Neural cell (in vitro differentiated cells): Measurements from ENCODE around the gene ACER1. TPM values are rescaled to one million over a fixed set of nuclear protein-coding genes. Genes with fewer than 3 reads are reported as not detected.

ENCODE experiments used
- H2AFZ ChIP-seq: fragments of 200-600, 300-800 bp; sonication (generic), shearing (Covaris generic); 2 replicates; pipeline ENCODE4 v1.6.0; 2014; ENCODE audit warnings: low read depth, mild to moderate bottlenecking, antibody characterized with exemption, low read length, moderate library complexity
- H3F3A ChIP-seq: fragments of 200-600 bp; shearing (Covaris generic); 2 replicates; pipeline ENCODE4 v1.6.1; 2016; ENCODE audit warnings: mild to moderate bottlenecking, moderate library complexity, mixed read lengths, antibody characterized with exemption, low read length; ENCODE audit not compliant: insufficient read depth, poor library complexity, severe bottlenecking
- H3K27ac ChIP-seq: fragments of 200-600, 300-800 bp; sonication (generic), shearing (Covaris generic); 2 replicates; pipeline ENCODE4 v1.5.1; 2014; ENCODE audit warnings: mild to moderate bottlenecking, low read length, moderate library complexity
- H3K27me3 ChIP-seq: fragments of 300-800, 200-600 bp; sonication (generic), shearing (Covaris generic); 2 replicates; pipeline ENCODE4 v1.6.0; 2014; ENCODE audit warnings: mild to moderate bottlenecking, low read depth, low read length, moderate library complexity; ENCODE audit not compliant: insufficient read depth
- H3K36me3 ChIP-seq: fragments of 300-800, 200-600 bp; sonication (generic), shearing (Covaris generic); 2 replicates; pipeline ENCODE4 v1.5.1; 2014; ENCODE audit warnings: mild to moderate bottlenecking, antibody characterized with exemption, low read length, moderate library complexity; ENCODE audit not compliant: insufficient read depth
- H3K4me2 ChIP-seq: fragments of 300-800, 200-600 bp; sonication (generic), shearing (Covaris generic); 2 replicates; pipeline ENCODE4 v1.6.0; 2014; ENCODE audit warnings: mild to moderate bottlenecking, low read length
- H3K4me3 ChIP-seq: fragments of 300-800, 200-600 bp; sonication (generic), shearing (Covaris generic); 2 replicates; pipeline ENCODE4 v1.5.1; 2014; ENCODE audit warnings: mild to moderate bottlenecking, low read length, moderate library complexity
- H3K79me2 ChIP-seq: fragments of 200-600 bp; shearing (Covaris generic); replicated peaks from 2 replicates; pipeline ENCODE4 v1.6.0; 2014; ENCODE audit warnings: mild to moderate bottlenecking, low read length, moderate library complexity; ENCODE audit not compliant: insufficient read depth
- H3K9ac ChIP-seq: fragments of 300-800, 200-600 bp; sonication (generic), shearing (Covaris generic); 2 replicates; pipeline ENCODE4 v1.6.1; 2016; ENCODE audit warnings: mild to moderate bottlenecking, low read length, mixed read lengths
- H3K9me2 ChIP-seq: fragments of 200-600 bp; shearing (Covaris generic); 2 replicates; pipeline ENCODE4 v1.6.1; 2016; ENCODE audit warnings: mild to moderate bottlenecking, low read length, mixed read lengths; ENCODE audit not compliant: insufficient read depth
- H3K9me3 ChIP-seq: fragments of 200-600, 300-800 bp; sonication (generic), shearing (Covaris generic); 2 replicates; pipeline ENCODE4 v1.6.1; 2016; ENCODE audit warnings: mild to moderate bottlenecking, mixed run types, low read length, moderate library complexity, mixed read lengths
- H4K20me1 ChIP-seq: fragments of 200-600 bp; shearing (Covaris generic); 2 replicates; pipeline ENCODE4 v1.6.1; 2016; ENCODE audit warnings: mild to moderate bottlenecking, mixed run types; ENCODE audit not compliant: insufficient read depth
- CTCF ChIP-seq: fragments of 450-650 bp; IDR thresholded peaks from 2 replicates; pipeline ENCODE4 v1.5.1; 2014; ENCODE audit warnings: antibody characterized with exemption, mild to moderate bottlenecking, moderate library complexity; ENCODE audit not compliant: poor library complexity, severe bottlenecking
- EP300 ChIP-seq: fragments of 450-650 bp; conservative IDR thresholded peaks from 2 replicates; pipeline ENCODE4 v1.6.1; 2014; ENCODE audit warnings: antibody characterized with exemption, mild to moderate bottlenecking, moderate library complexity; ENCODE audit not compliant: poor library complexity, severe bottlenecking
- EZH2 ChIP-seq: fragments of 200-600, 300-800 bp; shearing (Covaris generic), sonication (generic); IDR thresholded peaks from 2 replicates; pipeline ENCODE4 v1.6.1; 2014; ENCODE audit warnings: antibody characterized with exemption, low read length, borderline replicate concordance, mild to moderate bottlenecking; ENCODE audit not compliant: insufficient read depth, poor library complexity, severe bottlenecking
- MXI1 ChIP-seq: fragments of 450-650 bp; conservative IDR thresholded peaks from 2 replicates; pipeline ENCODE4 v1.6.1; 2014; ENCODE audit warnings: antibody characterized with exemption, mild to moderate bottlenecking; ENCODE audit not compliant: poor library complexity, severe bottlenecking
- POLR2AphosphoS5 ChIP-seq: IDR thresholded peaks from 2 replicates; pipeline ENCODE4 v1.6.1; 2012
- RAD21 ChIP-seq: fragments of 450-650 bp; conservative IDR thresholded peaks from 2 replicates; pipeline ENCODE4 v1.6.1; 2014; ENCODE audit warnings: antibody characterized with exemption, mild to moderate bottlenecking, moderate library complexity
- REST ChIP-seq: IDR thresholded peaks from 2 replicates; pipeline ENCODE4 v1.6.1; 2012; ENCODE audit warnings: borderline replicate concordance
- SMC3 ChIP-seq: fragments of 450-650 bp; conservative IDR thresholded peaks from 2 replicates; pipeline ENCODE4 v1.6.1; 2014; ENCODE audit warnings: antibody characterized with exemption, mild to moderate bottlenecking, moderate library complexity; ENCODE audit not compliant: poor library complexity
- TAF1 ChIP-seq: IDR thresholded peaks from 2 replicates; pipeline ENCODE4 v1.6.1; 2012; ENCODE audit warnings: low read depth
- polyA plus RNA-seq: library from polyadenylated mRNA; depleted of rRNA; stranded (reverse); fragments of >200 nt; gene quantifications from 2 replicates; pipeline ENCODE4 v1.2.3, GENCODE V29; 2014

The ACER1 gene
- polyA plus RNA-seq, 1 donor from 2014 or later: not detected

DNA sequence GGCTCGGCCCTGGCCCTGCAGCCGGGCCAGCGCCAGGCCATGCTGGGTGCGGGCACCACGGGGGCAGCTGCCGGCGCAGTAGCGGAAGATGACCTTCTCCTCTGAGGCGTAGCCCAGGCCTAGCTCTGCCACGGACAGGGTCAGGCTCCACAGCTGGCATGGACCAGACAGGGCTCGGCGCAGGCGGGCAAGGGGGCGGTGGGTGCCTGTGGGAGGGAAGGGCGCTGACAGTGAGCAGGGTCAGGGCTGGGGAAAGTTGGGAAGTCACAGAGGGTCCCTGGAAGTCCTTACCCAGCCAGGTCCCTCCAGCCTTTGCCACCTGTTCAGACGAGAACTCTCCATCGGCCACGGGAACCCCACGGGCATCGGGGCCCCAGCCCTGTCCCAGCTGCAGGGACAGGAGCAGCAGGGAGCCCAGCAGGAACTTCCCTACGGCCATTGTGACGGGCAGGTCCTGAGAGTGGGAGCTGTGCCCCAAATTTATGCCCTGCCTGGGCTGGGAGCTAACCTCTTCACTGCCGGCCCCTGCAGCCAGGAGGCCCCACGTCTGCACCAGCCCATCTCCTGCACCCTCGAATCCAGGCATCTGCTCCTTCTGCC lies 42.1 kb upstream of the ACER1 start, which contains the start of gene PSPN:
Gene PSPN, minus strand, starts transcription at position 523 of the 600 bp plus-strand sequence. Its CDS starts 84 bp downstream, at position 439.
- Histone ChIP-seq H3K36me3 (peaks cover 11% of the 10 kb centered on the region), H3K9me2 (no peaks in the 10 kb centered on the region), H3K9me3 (peaks cover 7% of the 10 kb centered on the region), H3K79me2 (no peaks in the 10 kb centered on the region), H4K20me1 (no peaks in the 10 kb centered on the region), H3K27me3 (no peaks in the 10 kb centered on the region), H3K27ac (no peak within 1 kb of the TSS), H2AFZ (no peak within 1 kb of the TSS), H3K4me3 (no peak within 1 kb of the TSS), H3K4me2 (no peak within 1 kb of the TSS), H3F3A (no peaks in the 10 kb centered on the region), H3K9ac (no peak within 1 kb of the TSS)
- TF ChIP-seq RAD21: no peak
- no peak for TF ChIP-seq CTCF
- no peak for TF ChIP-seq POLR2AphosphoS5
- TF ChIP-seq SMC3: no peak
- TF ChIP-seq EZH2: no peak
- no peak for TF ChIP-seq REST
- TF ChIP-seq EP300: no peak
- TF ChIP-seq TAF1: no peak
- TF ChIP-seq MXI1: no peak

DNA sequence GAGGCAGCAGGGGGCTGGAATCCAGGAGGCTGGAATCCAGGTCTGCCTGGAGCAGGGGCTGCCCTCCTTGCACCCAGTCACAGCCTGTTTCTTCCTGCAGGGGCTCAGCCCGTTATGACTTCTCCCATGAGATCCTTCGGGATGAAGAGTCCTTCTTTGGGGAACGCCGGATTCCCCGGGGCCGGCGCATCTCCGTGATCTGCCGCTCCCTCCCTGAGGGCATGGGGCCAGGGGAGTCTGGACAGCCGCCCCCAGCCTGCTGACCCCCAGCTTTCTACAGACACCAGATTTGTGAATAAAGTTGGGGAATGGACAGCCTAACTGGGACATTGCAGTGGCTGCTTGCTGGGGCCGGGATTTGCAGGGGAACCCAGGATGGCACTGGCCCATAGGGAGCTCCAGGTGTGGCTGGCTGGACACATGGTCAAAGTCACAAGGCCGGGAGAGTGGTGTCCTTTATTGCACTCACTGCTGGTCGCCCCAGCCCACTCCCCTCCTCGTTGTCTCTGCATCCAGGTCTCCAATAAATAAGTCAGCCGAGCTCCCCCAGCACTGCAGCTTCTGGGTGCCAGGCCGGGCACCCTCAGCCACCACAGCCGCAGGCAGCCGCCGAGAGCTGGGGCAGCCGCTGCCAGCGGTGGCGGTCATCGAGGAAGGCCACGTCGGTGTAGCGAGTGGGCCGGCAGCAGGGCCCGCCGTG lies 41.4 kb upstream of the ACER1 start:
- no peaks in the 10 kb centered on the region for H3K9me2 ChIP-seq
- no peak overlapping the region for H3K4me3 ChIP-seq
- no peaks in the 10 kb centered on the region for H4K20me1 ChIP-seq
- peaks cover under 1% of the 10 kb centered on the region for H3K9me3 ChIP-seq
- no peaks in the 10 kb centered on the region for H3K27me3 ChIP-seq
- H3K9ac ChIP-seq: no peak overlapping the region
- H3K4me2 ChIP-seq: no peak overlapping the region
- H2AFZ ChIP-seq: no peak overlapping the region
- no peaks in the 10 kb centered on the region for H3F3A ChIP-seq
- H3K27ac ChIP-seq: no peak overlapping the region
- TF ChIP-seq RAD21: no peak
- no peak for TF ChIP-seq POLR2AphosphoS5
- TF ChIP-seq TAF1: no peak
- no peak for TF ChIP-seq SMC3
- TF ChIP-seq EZH2: no peak
- no peak for TF ChIP-seq CTCF
- TF ChIP-seq REST: no peak
- no peak for TF ChIP-seq EP300
- no peak for TF ChIP-seq MXI1
- no peaks in the 10 kb centered on the region for H3K79me2 ChIP-seq
- peaks cover 4% of the 10 kb centered on the region for H3K36me3 ChIP-seq
